ENCODE data around the gene MKRN2.

MKRN2 gene

DNA sequence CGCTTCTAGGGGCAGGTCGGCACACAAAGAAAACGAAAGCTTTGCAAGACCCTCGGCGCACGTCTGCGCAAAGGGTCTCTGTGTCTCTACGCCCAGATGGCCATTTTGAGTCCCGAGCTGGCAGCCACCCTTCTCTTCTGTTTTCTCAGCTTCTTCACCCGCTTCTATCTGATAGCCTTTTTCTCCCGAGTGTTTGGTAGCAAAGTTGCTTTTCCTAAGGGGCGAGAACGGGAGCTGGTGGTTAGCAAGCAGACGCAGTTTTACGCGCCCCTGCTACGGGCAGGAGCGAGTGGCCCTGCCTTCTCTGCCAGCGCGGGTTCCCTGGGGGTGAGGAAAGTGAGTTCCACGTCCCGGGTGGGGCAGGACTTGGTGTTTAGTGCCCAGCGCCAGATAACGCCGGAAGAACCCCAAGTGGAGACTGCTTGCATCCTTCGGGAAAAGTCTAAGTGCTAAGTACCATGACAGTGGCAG lies 2.9 kb upstream of the MKRN2 start:
- peak; percentile 20 for DNase-seq (ENCODE audit: low spot score)

DNA sequence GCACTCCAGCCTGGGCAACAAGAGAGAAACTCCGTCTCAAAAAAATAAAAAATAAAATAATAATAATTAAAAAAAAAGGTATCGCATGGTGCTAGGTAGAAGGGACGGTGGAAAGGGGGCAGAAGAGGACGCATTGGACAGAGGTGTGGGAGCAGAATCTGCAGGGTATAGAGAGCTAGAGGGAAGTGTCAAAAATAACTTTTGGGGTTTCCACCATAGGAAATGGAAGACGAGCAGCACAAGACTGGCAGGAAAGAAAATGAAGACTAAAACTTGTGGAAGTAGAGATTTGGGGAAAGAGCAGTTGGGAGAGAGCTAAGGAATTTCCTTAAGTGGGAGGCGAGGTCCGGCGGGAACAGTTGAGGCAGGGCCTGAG lies 585 bp upstream of the MKRN2 start:
- DNase-seq (ENCODE audit: low spot score) = no peak

DNA sequence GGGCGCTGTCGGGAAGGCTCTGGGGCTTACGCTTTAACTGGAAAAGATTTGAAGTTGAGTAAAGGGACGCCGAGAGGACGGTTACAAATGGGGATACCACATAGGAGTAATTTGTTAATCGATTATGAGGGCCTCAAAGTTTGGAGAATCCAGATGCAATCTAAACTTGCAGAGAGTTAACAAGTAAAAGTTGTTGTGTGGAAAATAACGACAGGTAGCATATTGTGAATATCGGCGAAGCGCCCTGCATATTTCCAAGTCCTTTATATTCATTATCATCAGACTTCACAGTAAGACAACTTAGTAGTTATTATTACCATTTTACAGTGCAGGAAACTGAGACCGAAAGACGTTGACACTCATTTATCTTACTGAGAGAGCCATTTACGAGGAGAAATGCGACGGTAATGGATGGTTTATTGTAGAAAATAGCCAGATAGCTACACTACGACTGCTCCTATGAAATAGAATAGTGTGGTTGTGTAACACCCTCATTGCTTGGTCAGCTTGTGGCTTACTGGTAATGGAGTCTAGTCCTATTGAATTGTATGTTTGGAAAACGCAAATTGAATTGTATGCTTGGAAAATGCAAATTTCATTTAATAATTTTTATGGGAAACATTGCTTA lies 700 bp downstream of the MKRN2 start:
- DNase-seq (ENCODE audit: low spot score) = peak; percentile 41

DNA sequence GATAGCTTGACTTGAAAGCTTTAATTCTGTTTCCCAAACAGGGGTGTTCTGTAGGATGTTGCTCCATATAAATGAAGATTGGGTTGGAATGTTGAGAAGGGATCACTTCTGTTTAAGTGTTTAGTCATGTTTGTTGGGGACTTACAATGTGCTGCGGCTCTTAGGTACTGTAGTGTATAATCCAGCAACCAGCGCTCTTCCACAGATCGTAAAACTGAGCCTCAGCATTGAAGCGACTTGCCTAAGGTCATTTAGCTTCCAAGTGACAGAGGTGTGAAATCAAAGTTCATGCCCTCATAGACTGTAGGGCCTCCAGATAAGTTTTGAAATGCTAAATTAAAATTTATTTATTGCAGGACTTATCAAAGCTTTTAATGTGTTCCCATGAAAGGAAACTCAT lies 1.8 kb downstream of the MKRN2 start:
- DNase-seq (ENCODE audit: low spot score) = no peak

DNA sequence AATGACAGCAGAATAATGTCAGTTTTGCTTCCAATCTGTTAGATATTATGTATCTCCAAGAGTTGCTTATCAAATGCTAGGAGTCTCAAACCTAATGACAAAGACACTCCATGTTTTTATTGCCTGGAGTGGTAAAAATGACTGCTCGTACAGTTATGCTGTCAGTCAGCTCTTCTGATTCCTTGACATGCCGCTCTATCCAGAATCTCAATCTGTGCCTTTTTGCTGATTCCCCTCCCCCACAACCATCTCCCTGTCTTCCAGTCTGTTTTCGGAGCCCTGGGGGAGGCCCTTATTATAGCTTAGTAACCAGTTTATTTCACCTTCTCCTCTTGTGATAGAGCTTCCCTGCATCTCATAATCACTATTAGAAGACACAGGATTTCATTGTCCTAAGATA lies 2.6 kb downstream of the MKRN2 start:
- no peak for DNase-seq (ENCODE audit: low spot score)

DNA sequence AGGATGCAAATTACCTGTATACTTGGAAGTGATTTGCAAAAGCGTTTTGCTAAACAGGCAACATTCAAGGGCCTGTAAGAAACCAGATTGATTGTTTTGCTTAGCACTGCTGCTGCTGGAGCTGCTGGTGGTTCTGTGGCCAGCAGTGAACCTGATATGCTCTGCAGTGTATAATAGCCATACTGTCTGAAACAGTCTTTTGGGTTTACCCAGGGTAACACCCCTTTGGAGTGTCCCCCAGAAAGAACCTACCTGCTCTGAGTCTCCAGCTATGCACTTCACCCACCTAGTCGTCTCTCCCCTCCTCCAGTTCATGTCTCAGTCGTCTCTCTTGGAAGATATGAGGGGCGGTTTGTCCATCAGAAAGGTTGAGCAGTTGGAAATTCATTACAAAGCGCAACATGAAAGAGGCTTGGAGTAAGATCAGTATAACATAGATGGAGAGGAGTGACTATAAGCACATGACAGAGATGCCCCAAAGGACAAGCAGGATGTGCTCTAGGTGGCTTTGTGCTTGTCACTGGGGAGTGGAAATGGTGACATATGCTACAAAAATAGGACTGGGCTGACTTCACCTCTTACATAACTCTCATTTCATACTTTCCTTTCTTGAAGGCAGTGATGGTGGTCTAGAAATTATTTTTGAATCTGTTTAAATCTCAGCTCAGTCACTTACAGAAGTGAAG lies 3.8 kb downstream of the MKRN2 start:
- no peak for DNase-seq (ENCODE audit: low spot score)

DNA sequence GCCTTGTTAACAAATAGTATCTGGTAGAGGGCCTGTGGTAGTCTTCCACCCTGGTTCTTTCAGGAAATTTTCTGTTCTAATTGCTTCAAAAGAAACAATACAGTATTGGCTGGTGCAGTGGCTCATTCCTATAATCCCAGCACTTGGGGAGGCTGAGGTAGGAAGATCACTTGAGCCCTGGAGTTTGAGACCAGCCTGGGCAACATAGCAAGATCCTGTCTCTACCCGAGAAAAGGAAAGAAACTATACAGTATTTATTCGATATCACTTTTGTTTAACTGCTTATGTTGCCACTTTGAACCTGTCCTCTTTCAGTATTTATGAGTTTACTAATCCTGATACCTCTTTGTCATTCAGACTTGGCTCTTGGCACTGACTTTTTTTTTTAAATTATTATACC lies 4.5 kb downstream of the MKRN2 start:
- DNase-seq (ENCODE audit: low spot score) = no peak

DNA sequence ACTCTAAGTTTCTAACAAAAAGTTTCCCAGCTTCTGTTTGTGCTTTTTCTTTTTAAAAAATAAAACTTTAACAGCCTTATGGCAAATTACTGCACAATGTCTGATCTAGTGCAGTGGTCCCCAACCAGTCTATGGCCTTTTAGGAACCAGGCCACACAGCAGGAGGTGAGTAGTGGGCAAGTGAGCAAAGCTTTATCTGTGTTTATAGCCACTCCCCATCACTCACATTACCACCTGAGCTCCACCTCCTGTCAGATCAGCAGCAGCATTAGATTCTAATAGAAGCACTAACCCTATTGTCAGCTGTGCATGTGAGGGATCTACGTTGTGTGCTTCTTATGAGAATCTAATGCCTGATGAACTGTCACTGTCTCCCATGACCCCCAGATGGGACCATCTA lies 5.6 kb downstream of the MKRN2 start:
- DNase-seq (ENCODE audit: low spot score) = no peak

DNA sequence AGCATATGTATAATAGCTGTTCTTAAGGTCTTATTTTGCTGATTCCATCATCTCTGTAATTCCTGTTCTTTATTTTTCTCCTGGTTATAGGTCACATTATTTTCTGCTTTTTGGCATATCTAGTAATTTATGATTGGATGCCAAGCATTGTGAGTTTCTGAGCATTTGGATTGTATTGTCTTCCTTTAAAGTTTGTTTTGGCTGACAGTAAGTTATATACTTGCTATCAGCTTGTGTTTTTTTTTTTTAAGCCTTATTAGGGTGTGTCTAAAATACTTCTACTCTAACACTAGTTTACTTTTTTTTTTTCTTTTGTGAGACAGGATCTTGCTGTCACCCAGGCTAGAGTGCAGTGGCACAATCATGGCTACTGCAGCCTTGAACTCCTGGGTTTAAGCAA lies 10.1 kb downstream of the MKRN2 start:
- no peak for DNase-seq (ENCODE audit: low spot score)

DNA sequence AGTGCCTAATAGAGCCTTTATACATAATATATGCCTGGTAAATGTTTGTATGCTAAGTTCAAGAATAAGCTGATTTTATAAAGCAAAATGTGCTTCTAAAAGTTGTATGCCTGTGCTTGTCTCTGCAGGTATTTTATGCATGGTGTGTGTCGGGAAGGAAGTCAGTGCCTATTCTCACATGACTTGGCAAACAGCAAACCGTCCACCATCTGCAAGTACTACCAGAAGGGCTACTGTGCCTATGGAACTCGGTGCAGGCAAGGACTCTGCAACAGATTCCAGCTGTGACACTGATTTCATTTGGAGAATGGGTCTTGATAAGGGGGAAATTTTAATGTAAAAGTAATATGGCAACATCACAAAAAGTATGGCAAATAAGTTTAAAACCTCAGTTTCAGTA lies 11.9 kb downstream of the MKRN2 start:
- DNase-seq (ENCODE audit: low spot score) = no peak

DNA sequence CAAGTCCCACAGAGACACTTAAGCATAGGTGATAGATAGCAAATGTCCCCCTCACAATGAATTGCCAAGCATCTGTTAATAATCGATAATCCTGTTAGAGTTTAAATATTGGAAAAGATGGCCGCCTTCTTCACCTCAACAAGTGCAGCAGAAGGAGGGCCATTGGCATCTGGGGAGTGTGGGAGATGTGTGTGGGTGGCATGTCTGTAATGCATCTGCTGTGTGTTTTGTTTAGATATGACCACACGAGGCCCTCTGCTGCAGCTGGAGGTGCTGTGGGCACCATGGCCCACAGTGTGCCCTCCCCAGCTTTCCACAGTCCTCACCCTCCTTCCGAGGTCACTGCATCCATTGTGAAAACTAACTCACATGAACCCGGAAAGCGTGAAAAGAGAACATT lies 12.9 kb downstream of the MKRN2 start:
- DNase-seq (ENCODE audit: low spot score) = no peak

DNA sequence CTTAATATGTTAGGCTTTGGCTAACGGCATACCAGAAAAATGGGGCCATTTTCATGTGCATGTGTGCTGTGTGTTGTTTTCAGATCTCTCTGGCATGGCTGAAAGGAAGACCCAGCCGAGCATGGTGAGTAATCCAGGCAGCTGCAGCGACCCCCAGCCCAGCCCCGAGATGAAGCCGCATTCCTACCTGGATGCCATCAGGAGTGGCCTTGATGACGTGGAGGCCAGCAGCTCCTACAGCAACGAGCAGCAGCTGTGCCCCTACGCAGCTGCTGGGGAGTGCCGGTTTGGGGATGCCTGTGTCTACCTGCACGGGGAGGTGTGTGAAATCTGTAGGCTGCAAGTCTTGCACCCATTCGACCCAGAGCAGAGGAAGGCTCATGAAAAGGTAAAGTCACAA lies 15.1 kb downstream of the MKRN2 start:
- DNase-seq (ENCODE audit: low spot score) = no peak

DNA sequence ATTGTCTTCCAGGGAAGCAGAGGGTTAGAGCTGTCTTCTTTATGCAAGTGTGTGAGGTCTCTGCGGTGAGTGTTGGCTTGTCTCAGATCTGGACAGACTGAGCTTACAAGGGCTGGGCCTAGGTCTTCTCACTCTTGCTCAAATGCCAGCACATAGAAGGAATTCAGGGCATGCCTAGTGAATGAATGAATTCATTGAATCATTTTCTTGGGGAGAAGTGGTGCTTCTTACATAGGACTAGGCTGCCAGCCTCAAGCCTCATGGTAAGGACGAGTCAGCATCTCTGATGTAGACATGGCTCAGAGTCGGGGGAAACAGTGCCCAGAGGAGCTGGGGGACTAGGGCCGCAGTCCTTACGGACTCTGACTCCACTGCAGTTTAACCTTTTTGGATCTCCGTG lies 17.2 kb downstream of the MKRN2 start:
- DNase-seq (ENCODE audit: low spot score) = no peak

DNA sequence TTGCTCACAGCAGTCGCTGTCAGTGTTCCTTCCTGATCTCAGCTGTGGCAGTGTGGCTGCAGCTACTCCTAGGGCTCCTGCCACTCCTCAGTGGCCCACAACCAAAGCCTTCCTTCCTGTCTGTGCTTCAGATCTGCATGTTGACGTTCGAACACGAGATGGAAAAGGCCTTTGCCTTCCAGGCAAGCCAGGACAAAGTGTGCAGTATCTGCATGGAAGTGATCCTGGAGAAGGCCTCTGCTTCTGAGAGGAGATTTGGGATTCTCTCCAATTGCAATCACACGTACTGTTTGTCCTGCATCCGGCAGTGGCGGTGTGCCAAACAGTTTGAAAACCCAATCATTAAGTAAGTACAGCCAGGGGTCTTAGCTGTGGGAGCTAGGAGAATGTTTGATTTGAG lies 17.8 kb downstream of the MKRN2 start:
- DNase-seq (ENCODE audit: low spot score) = no peak

DNA sequence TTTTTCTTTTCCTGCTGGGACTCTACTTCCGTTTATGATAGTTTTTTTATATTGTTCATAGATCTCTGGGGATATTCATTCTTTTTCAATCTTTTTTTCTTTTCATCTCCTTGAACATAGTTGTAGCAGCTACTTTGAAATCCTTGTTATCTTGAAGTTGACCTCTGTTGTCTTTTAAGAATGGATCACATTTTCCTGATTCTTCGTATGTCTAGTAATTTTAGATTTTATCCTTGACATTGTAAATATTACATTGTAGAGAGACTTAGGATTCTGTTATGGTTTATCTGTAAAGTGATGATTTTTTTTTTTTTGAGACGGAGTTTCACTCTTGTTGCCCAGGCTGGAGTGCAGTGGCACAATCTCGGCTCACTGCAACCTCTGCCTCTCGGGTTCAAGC lies 20.5 kb downstream of the MKRN2 start:
- DNase-seq (ENCODE audit: low spot score) = no peak

DNA sequence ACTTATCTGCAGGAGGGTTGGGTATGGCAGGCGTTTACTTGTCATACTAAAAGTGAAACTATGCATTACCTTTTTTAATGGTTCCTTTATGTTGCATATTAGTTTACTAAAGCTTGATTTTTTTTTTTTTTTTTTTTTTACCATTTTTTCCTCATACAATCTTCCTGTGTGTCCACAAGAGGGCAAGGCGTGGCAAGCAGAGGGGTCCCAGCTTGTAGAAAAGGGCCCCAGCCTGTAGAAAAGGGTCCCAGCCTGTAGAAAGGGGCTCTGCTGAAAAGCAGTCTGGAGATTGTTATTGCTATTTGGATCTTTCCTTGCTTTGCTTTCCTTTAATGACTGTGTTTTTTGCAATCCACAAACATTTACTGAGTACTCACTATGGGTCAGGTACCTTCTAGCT lies 21.9 kb downstream of the MKRN2 start:
- no peak for DNase-seq (ENCODE audit: low spot score)

DNA sequence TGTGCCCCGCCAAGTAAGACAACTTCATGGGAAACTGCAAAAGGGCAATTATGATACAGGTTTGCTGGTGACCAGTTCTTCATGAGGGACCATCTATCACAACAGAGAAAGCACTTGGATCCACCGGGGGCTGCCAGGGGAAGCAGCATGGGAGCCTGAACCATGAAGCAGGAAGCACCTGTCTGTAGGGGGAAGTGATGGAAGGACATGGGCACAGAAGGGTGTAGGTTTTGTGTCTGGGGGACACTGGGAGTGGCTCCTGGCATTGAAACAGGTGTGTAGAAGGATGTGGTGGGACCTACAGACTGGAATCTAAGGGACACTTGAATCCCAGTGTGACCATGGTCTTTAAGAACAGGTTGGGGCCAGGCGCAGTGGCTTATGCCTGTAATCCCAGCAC lies 22.6 kb downstream of the MKRN2 start:
- no peak for DNase-seq (ENCODE audit: low spot score)

DNA sequence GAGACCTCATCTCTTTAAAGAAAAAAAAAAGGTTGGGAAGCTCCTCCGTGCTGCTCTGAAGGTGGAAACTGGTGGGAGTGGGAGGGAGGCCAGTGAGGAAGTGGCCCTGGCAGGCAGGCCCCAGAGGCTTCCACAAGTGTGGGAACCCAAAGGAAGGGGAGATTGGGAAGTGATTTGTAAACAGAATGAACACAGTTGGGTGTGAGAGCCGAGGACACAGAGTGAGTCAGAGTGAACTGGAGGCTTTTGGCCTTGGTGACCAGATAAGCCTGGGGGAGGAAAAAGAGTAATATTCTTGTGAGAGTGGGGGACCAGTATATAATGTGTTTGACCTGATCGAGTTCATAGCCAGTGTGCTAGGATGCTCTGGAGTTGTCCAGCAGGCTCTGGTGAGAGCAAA lies 23.0 kb downstream of the MKRN2 start:
- DNase-seq (ENCODE audit: low spot score) = no peak

DNA sequence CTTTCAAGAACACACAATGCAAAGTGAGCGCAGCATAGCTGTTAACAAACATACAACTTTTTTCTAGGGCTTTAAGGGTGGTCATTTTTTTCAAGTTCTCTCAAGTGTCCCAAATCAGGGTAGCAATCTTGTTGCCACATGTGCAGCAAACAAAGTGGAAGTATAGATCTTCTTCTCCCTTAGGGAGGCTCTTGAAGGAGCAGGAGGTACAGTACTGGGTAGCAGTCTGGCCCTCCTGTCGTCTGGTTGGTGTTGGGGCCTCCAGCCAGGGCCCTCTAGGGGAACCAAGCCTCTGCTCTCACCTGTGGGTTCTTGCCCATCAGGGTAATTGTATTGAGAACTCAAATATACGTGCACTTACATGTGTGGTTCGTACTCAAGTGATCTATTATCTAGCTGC lies 25.8 kb downstream of the MKRN2 start:
- DNase-seq (ENCODE audit: low spot score) = no peak

DNA sequence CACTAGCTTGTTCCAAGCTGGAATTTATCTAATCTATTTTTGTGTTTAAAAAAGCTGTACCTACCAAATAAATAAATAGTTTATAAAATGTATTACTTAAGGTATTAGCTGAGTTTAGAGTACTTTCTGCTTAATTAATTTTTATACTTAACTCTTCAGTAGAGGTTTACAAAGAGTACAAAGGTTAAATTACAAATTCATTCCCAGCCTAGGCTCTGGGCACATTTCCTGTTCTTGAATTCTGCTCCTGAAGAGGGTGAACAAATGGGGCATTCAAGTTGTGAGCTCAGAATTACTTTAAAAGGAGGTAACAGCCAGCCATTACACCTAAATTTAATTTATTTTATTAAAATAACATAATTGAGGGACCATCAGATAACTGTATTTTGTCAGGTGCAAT lies 26.4 kb downstream of the MKRN2 start:
- no peak for DNase-seq (ENCODE audit: low spot score)

DNA sequence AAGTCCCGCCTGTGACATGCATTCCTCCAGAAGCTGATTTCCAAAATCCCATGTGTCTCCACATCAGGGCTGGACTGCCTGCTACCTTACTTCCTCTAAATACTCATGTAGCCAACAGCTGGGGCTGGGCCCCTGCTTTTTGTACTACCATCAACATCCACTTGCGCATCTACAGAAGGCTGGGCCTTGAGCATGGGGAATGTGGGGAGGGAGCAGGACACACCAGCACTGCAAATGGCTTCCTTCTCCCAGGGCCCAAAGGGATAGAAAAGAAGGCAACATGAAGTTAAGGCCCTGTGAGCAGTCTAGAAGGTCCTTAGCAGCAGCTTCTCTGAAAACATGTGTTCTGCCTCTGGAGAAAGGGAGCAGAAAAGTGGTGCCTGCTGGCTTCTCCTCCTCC lies 27.2 kb downstream of the MKRN2 start:
- no peak for DNase-seq (ENCODE audit: low spot score)

DNA sequence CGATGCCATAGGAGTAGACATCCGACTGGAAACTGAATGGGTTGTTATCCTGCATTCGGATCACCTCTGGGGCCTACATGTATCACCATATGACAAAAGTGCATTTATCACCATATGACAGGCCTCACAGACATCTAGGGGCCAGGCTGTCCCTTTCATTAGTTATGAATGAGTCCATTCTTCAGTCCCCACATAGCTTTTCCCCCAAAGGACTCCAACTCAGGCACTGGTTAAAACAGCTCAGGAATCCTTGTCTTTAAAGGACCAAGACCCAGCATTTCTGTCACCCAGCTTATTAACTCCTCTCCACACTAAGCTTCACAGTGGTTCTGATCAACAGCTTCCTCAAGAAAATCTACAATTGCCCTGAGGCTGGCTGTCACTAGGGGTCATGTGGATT lies 28.3 kb downstream of the MKRN2 start:
- DNase-seq (ENCODE audit: low spot score) = no peak

DNA sequence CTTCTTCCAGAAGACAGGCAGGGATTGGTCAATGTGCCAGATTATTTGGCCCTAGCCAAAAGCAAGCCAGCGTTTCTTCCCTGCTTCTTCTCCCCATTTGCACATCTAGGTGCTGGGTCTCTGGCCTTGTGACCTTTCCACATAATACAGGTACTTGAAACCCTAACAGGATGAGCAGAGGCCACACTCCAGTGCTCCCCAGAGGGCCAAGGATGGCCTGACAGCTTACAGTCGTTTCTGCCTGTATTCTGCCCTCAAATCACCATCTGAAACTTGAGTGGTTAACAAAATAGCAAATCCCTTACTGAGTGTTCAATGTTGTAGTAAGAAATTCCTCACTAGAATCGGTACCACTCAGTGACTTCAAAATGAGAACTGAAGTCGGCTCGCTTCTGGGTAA lies 29.1 kb downstream of the MKRN2 start:
- no peak for DNase-seq (ENCODE audit: low spot score)

DNA sequence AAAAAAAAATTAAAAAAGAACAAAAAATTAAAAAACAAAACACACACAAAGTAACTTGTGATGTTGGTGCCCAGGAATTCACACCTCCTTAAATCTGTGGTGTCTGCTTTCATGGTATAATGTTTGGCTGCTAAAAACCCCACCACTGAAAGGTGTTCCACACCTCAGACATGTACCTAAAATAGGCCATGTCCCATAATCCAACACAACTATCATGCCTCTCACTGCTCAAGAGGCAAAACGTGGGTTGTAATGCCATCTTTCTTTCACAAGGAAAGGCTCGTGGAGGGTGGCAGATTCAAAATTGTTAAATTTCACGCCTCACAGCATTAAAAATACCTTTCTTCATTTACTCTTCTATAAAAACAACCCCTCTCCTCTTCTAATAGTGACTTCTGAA lies 29.5 kb downstream of the MKRN2 start:
- DNase-seq (ENCODE audit: low spot score) = no peak

Measured in HuH-7.5 (cell line).